ENCODE results near the gene NLRP13. TPM values are rescaled to one million over a fixed set of nuclear protein-coding genes. Genes with fewer than 3 reads are reported as not detected.

NLRP13 gene
- total and polyA plus RNA-seq, 2 experiments from 2014 or later = not detected

GRCh38 chr19:55927991-55928390, 4.1 kb downstream of the NLRP13 start:
- Histone ChIP-seq H3K27me3 (replicated peaks; ENCODE audit: insufficient read depth) (no peaks in the 10 kb centered on the region), H3K79me2 (ENCODE audit: insufficient read depth) (no peaks in the 10 kb centered on the region), H2AFZ (no peak overlapping the region), H3K36me3 (ENCODE audit: low read depth) (no peaks in the 10 kb centered on the region), H3K9me2 (ENCODE audit: insufficient read depth) (no peaks in the 10 kb centered on the region), H3F3A (ENCODE audit: insufficient read depth) (no peaks in the 10 kb centered on the region), H3K27ac (no peak overlapping the region), H3K9me3 (ENCODE audit: low read depth) (no peaks in the 10 kb centered on the region), H3K4me2 (ENCODE audit: unreplicated experiment) (no peak overlapping the region), H3K4me1 (ENCODE audit: insufficient read depth) (no peaks in the 10 kb centered on the region), H3K9ac (no peak overlapping the region), H4K20me1 (ENCODE audit: insufficient read depth) (no peaks in the 10 kb centered on the region), H3K4me3 (no peak overlapping the region)
- WGBS, 2 experiments (ENCODE audit: low coverage in 1 of 2, low lambda C conversion rate in 2 of 2, missing lambda C conversion rate in 2 of 2) = 25 to 33% methylated on average over 8 of the region's 8 CpGs
- no peak for TF ChIP-seq EZH2phosphoT487 (IDR thresholded peaks at IDR 0.05; ENCODE audit: insufficient read depth, low read depth)
- no peak for TF ChIP-seq EZH2 (IDR thresholded peaks at IDR 0.05; ENCODE audit: insufficient read depth, poor library complexity, severe bottlenecking)
- no peak for DNase-seq
- in situ Hi-C loops (cut with MboI) = no loop called here

GRCh38 chr19:55923556-55923955, 8.6 kb downstream of the NLRP13 start:
- Histone ChIP-seq H3K4me3 (no peak overlapping the region), H3K9me2 (ENCODE audit: insufficient read depth) (no peaks in the 10 kb centered on the region), H2AFZ (no peak overlapping the region), H3K9ac (no peak overlapping the region), H3K4me1 (ENCODE audit: insufficient read depth) (no peaks in the 10 kb centered on the region), H3K79me2 (ENCODE audit: insufficient read depth) (no peaks in the 10 kb centered on the region), H3K36me3 (ENCODE audit: low read depth) (no peaks in the 10 kb centered on the region), H3K27me3 (replicated peaks; ENCODE audit: insufficient read depth) (no peaks in the 10 kb centered on the region), H3K9me3 (ENCODE audit: low read depth) (no peaks in the 10 kb centered on the region), H3K27ac (no peak overlapping the region), H4K20me1 (ENCODE audit: insufficient read depth) (no peaks in the 10 kb centered on the region), H3K4me2 (ENCODE audit: unreplicated experiment) (no peak overlapping the region), H3F3A (ENCODE audit: insufficient read depth) (no peaks in the 10 kb centered on the region)
- no peak for DNase-seq
- TF ChIP-seq EZH2 (IDR thresholded peaks at IDR 0.05; ENCODE audit: insufficient read depth, poor library complexity, severe bottlenecking) (no peak), EZH2phosphoT487 (IDR thresholded peaks at IDR 0.05; ENCODE audit: insufficient read depth, low read depth) (no peak)
- in situ Hi-C loops (cut with MboI) = no loop called here
- 13 to 14% methylated on average over 5 of the region's 5 CpGs for WGBS, 2 experiments (ENCODE audit: low coverage in 1 of 2, low lambda C conversion rate in 2 of 2, missing lambda C conversion rate in 2 of 2)

GRCh38 chr19:55913643-55914268, 18.4 kb downstream of the NLRP13 start:
- Histone ChIP-seq H2AFZ (no peak overlapping the region), H3K4me3 (no peak overlapping the region), H3K79me2 (ENCODE audit: insufficient read depth) (no peaks in the 10 kb centered on the region), H3K9me2 (ENCODE audit: insufficient read depth) (no peaks in the 10 kb centered on the region), H3K4me2 (ENCODE audit: unreplicated experiment) (no peak overlapping the region), H3K27me3 (replicated peaks; ENCODE audit: insufficient read depth) (no peaks in the 10 kb centered on the region), H4K20me1 (ENCODE audit: insufficient read depth) (no peaks in the 10 kb centered on the region), H3K9me3 (ENCODE audit: low read depth) (no peaks in the 10 kb centered on the region), H3K36me3 (ENCODE audit: low read depth) (no peaks in the 10 kb centered on the region), H3K9ac (no peak overlapping the region), H3F3A (ENCODE audit: insufficient read depth) (no peaks in the 10 kb centered on the region), H3K4me1 (ENCODE audit: insufficient read depth) (no peaks in the 10 kb centered on the region), H3K27ac (no peak overlapping the region)
- no peak for TF ChIP-seq EZH2phosphoT487 (IDR thresholded peaks at IDR 0.05; ENCODE audit: insufficient read depth, low read depth)
- no peak for TF ChIP-seq EZH2 (IDR thresholded peaks at IDR 0.05; ENCODE audit: insufficient read depth, poor library complexity, severe bottlenecking)
- in situ Hi-C loops (cut with MboI) = no loop called here
- 11 to 12% methylated on average over 9 of the region's 9 CpGs for WGBS, 2 experiments (ENCODE audit: low coverage in 1 of 2, low lambda C conversion rate in 2 of 2, missing lambda C conversion rate in 2 of 2)
- no peak for DNase-seq

GRCh38 chr19:55912916-55913315, 19.2 kb downstream of the NLRP13 start:
- Histone ChIP-seq H3K27me3 (replicated peaks; ENCODE audit: insufficient read depth) (no peaks in the 10 kb centered on the region), H3K79me2 (ENCODE audit: insufficient read depth) (no peaks in the 10 kb centered on the region), H2AFZ (no peak overlapping the region), H3K9me2 (ENCODE audit: insufficient read depth) (no peaks in the 10 kb centered on the region), H3K9ac (no peak overlapping the region), H4K20me1 (ENCODE audit: insufficient read depth) (no peaks in the 10 kb centered on the region), H3F3A (ENCODE audit: insufficient read depth) (no peaks in the 10 kb centered on the region), H3K4me3 (no peak overlapping the region), H3K4me2 (ENCODE audit: unreplicated experiment) (no peak overlapping the region), H3K9me3 (ENCODE audit: low read depth) (no peaks in the 10 kb centered on the region), H3K4me1 (ENCODE audit: insufficient read depth) (no peaks in the 10 kb centered on the region), H3K36me3 (ENCODE audit: low read depth) (no peaks in the 10 kb centered on the region), H3K27ac (no peak overlapping the region)
- DNase-seq = no peak
- TF ChIP-seq EZH2 (IDR thresholded peaks at IDR 0.05; ENCODE audit: insufficient read depth, poor library complexity, severe bottlenecking) (no peak), EZH2phosphoT487 (IDR thresholded peaks at IDR 0.05; ENCODE audit: insufficient read depth, low read depth) (no peak)
- 30 to 36% methylated on average over 7 of the region's 7 CpGs for WGBS, 2 experiments (ENCODE audit: low coverage in 1 of 2, low lambda C conversion rate in 2 of 2, missing lambda C conversion rate in 2 of 2)
- in situ Hi-C loops (cut with MboI) = no loop called here

Data from GM23248 (cell line).